ENCODE measurements around the gene C16orf87.

DNA sequence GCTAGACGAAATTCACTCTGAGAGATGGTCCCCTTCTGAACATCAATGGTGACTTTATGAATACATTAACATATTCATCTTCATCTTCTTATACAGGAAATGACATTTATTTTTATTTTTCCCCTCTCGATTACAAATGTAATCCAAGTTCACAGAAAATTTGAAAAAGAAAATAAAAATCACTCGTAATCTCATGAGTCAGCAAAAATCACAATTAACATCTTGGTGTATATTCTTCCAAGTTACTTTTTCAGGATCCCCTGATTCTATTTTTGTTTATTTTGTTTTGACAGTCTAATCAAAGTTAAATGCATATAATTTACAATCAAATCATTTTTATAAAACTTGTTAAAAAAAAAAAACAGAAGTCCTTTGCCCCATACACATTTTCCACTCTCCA lies 27.6 kb downstream of the C16orf87 start:
- TF ChIP-seq POLR2AphosphoS5 (IDR thresholded peaks at IDR 0.05) (no peak), EP300 (IDR thresholded peaks at IDR 0.05) (no peak)
- TF ChIP-seq, protein P1, sequence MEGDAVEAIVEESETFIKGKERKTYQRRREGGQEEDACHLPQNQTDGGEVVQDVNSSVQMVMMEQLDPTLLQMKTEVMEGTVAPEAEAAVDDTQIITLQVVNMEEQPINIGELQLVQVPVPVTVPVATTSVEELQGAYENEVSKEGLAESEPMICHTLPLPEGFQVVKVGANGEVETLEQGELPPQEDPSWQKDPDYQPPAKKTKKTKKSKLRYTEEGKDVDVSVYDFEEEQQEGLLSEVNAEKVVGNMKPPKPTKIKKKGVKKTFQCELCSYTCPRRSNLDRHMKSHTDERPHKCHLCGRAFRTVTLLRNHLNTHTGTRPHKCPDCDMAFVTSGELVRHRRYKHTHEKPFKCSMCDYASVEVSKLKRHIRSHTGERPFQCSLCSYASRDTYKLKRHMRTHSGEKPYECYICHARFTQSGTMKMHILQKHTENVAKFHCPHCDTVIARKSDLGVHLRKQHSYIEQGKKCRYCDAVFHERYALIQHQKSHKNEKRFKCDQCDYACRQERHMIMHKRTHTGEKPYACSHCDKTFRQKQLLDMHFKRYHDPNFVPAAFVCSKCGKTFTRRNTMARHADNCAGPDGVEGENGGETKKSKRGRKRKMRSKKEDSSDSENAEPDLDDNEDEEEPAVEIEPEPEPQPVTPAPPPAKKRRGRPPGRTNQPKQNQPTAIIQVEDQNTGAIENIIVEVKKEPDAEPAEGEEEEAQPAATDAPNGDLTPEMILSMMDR (IDR thresholded peaks at IDR 0.05) = no peak
